MM.1S (cell line): ENCODE data around the gene FZD7.

Source experiments
- DNase-seq: peaks from one replicate; pipeline ENCODE4 v3.0.0-alpha.2; 2015
- H2AFZ ChIP-seq: fragments of 300-600 bp; sonication (generic); 2 replicates; pipeline ENCODE4 v1.6.0; 2016; ENCODE audit warnings: antibody characterized with exemption, low read length
- H3F3A ChIP-seq: fragments of 300-600 bp; sonication (generic); 2 replicates; pipeline ENCODE4 v1.6.1; 2016; ENCODE audit warnings: mild to moderate bottlenecking, antibody characterized with exemption, low read length, moderate library complexity, mixed read lengths; ENCODE audit not compliant: insufficient read depth
- H3K27ac ChIP-seq: fragments of 300-600 bp; sonication (generic); 2 replicates; pipeline ENCODE4 v1.5.1; 2016; ENCODE audit warnings: mild to moderate bottlenecking, low read length
- H3K27me3 ChIP-seq: fragments of 300-600 bp; sonication (generic); replicated peaks from 2 replicates; pipeline ENCODE4 v1.6.0; 2016; ENCODE audit warnings: low read length; ENCODE audit not compliant: insufficient read depth
- H3K36me3 ChIP-seq: fragments of 300-600 bp; sonication (generic); replicated peaks from 2 replicates; pipeline ENCODE4 v1.6.1; 2016; ENCODE audit warnings: mild to moderate bottlenecking, low read length, mixed read lengths; ENCODE audit not compliant: insufficient read depth
- H3K4me1 ChIP-seq: fragments of 300-600 bp; sonication (generic); 2 replicates; pipeline ENCODE4 v1.6.1; 2016; ENCODE audit warnings: low read length, mixed read lengths
- H3K4me2 ChIP-seq: fragments of 300-600 bp; sonication (generic); 2 replicates; pipeline ENCODE4 v1.6.0; 2016; ENCODE audit warnings: low read depth, low read length
- H3K4me3 ChIP-seq: fragments of 300-600 bp; sonication (generic); 2 replicates; pipeline ENCODE4 v1.5.1; 2016; ENCODE audit warnings: low read length, mixed read lengths
- H3K79me2 ChIP-seq: fragments of 300-600 bp; sonication (generic); 2 replicates; pipeline ENCODE4 v1.6.1; 2016; ENCODE audit warnings: mixed run types, low read length, mixed read lengths
- H3K9ac ChIP-seq: fragments of 300-600 bp; sonication (generic); 2 replicates; pipeline ENCODE4 v1.6.1; 2016; ENCODE audit warnings: low read length, mixed read lengths
- H3K9me2 ChIP-seq: fragments of 300-600 bp; sonication (generic); replicated peaks from 2 replicates; pipeline ENCODE4 v1.6.1; 2016; ENCODE audit warnings: mild to moderate bottlenecking, low read length, mixed read lengths; ENCODE audit not compliant: insufficient read depth
- H3K9me3 ChIP-seq: fragments of 300-600 bp; sonication (generic); replicated peaks from 2 replicates; pipeline ENCODE4 v1.6.1; 2016; ENCODE audit warnings: mild to moderate bottlenecking, low read length, mixed read lengths; ENCODE audit not compliant: insufficient read depth
- H4K20me1 ChIP-seq: fragments of 300-600 bp; sonication (generic); 2 replicates; pipeline ENCODE4 v1.6.1; 2016; ENCODE audit warnings: mild to moderate bottlenecking, low read length, moderate library complexity, mixed read lengths; ENCODE audit not compliant: insufficient read depth
- EZH2 ChIP-seq: fragments of 300-600 bp; sonication (generic); optimal IDR thresholded peaks from 2 replicates; pipeline ENCODE3; 2017; ENCODE audit warnings: low read depth, mild to moderate bottlenecking, antibody characterized with exemption, low read length, mixed read lengths
- EZH2phosphoT487 ChIP-seq: fragments of 300-600 bp; sonication (generic); IDR thresholded peaks from 2 replicates; pipeline ENCODE4 v1.6.1; 2018; ENCODE audit warnings: antibody characterized with exemption, low read length
- TF ChIP-seq, protein P1 (sequence below): fragments of 300-600 bp; sonication (generic); IDR thresholded peaks from 2 replicates; pipeline ENCODE4 v1.5.1; 2016; ENCODE audit warnings: antibody characterized with exemption, low read length, mixed read lengths

Gene FZD7

GRCh38 chr2:202040079-202040844 is 6.6 kb downstream of the FZD7 start:
- Histone ChIP-seq H3K4me3 (no peak overlapping the region), H3K9ac (no peak overlapping the region), H3K9me2 (no peaks in the 10 kb centered on the region), H3K4me2 (no peak overlapping the region), H3K79me2 (peaks cover 4% of the 10 kb centered on the region; the same call in 1 of the 2 replicates), H3K27ac (no peak overlapping the region), H2AFZ (no peak overlapping the region), H3K36me3 (no peaks in the 10 kb centered on the region), H4K20me1 (no peaks in the 10 kb centered on the region), H3K27me3 (no peaks in the 10 kb centered on the region), H3K4me1 (no peaks in the 10 kb centered on the region; the same call in 1 of the 2 replicates), H3K9me3 (no peaks in the 10 kb centered on the region), H3F3A (no peaks in the 10 kb centered on the region)
- TF ChIP-seq, protein P1, sequence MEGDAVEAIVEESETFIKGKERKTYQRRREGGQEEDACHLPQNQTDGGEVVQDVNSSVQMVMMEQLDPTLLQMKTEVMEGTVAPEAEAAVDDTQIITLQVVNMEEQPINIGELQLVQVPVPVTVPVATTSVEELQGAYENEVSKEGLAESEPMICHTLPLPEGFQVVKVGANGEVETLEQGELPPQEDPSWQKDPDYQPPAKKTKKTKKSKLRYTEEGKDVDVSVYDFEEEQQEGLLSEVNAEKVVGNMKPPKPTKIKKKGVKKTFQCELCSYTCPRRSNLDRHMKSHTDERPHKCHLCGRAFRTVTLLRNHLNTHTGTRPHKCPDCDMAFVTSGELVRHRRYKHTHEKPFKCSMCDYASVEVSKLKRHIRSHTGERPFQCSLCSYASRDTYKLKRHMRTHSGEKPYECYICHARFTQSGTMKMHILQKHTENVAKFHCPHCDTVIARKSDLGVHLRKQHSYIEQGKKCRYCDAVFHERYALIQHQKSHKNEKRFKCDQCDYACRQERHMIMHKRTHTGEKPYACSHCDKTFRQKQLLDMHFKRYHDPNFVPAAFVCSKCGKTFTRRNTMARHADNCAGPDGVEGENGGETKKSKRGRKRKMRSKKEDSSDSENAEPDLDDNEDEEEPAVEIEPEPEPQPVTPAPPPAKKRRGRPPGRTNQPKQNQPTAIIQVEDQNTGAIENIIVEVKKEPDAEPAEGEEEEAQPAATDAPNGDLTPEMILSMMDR, result no peak
- no peak for TF ChIP-seq EZH2phosphoT487
- no peak for TF ChIP-seq EZH2
- DNase-seq, result no peak

DNA sequence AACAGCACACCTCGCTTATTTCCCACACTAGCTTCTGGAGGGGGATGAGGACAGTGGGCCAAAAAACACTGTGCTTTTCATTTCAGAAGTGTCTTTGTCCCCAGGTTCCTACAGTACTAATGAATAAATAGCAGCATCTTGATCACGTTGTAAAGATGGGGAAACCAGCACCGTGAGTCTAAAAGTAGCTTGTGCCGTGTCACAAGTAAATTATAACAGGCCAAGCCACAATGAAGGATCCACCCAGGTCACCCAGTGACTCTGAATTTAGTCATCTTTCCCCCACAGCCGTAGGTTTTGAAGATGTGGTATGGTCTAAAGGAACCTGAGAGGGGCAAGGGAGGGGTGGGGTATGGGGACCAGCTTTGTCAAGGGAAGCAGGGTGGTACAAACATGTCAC is 8.8 kb downstream of the FZD7 start:
- Histone ChIP-seq H3K4me2 (no peak overlapping the region), H3K27me3 (no peaks in the 10 kb centered on the region), H3K79me2 (no peaks in the 10 kb centered on the region), H3K9ac (no peak overlapping the region), H3K9me2 (no peaks in the 10 kb centered on the region), H4K20me1 (no peaks in the 10 kb centered on the region), H3K27ac (no peak overlapping the region), H3F3A (no peaks in the 10 kb centered on the region), H3K9me3 (no peaks in the 10 kb centered on the region), H3K4me1 (no peaks in the 10 kb centered on the region), H2AFZ (no peak overlapping the region), H3K4me3 (no peak overlapping the region), H3K36me3 (no peaks in the 10 kb centered on the region)
- no peak for DNase-seq
- TF ChIP-seq EZH2, result no peak

DNA sequence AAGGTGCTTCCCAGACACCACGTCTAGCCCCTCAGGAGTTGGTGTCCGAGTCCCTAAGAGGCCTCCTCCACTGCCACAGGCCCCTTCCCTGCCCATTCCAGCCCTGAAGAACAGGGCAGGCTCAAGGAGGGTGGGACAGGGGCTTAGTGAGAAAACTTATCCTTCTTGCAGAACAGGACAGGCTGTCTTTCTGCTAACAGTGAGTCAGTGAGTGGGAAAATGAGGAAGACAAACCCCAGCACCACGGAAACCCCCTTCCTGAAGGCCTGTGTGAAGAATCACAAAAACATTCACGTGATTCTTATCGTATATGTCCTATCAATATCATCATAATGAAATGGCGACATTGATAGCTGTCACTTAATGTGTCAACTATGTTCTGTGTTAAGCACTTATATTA is 9.8 kb downstream of the FZD7 start:
- Histone ChIP-seq H3K9me3 (no peaks in the 10 kb centered on the region), H3F3A (no peaks in the 10 kb centered on the region), H3K27me3 (no peaks in the 10 kb centered on the region), H3K79me2 (no peaks in the 10 kb centered on the region), H3K27ac (no peak overlapping the region), H2AFZ (no peak overlapping the region), H3K4me2 (no peak overlapping the region), H3K9ac (no peak overlapping the region), H3K4me3 (no peak overlapping the region), H3K36me3 (no peaks in the 10 kb centered on the region), H3K4me1 (no peaks in the 10 kb centered on the region), H4K20me1 (no peaks in the 10 kb centered on the region), H3K9me2 (no peaks in the 10 kb centered on the region)
- TF ChIP-seq EZH2, result no peak
- TF ChIP-seq EZH2phosphoT487, result no peak
- TF ChIP-seq, protein P1, result no peak
- no peak for DNase-seq

DNA sequence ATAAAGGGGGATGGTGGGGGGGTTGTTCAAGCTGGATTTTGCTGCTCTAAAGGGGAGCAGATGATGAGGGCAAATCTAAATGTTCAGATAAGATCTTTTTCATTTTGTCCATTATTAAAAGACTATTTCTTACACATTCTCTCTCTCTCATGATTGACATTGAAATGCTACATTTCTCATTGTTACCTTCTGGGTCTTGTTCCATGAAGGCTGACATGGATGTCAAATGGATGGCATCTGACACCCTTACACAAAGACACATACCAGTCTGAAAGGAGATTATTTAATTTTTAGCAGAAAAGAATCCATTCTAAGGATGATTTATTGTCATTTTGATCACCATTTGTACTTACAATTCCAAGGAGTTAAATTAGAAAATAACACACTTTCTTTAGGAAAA is 11.1 kb downstream of the FZD7 start:
- TF ChIP-seq, protein P1, result no peak
- TF ChIP-seq EZH2 (no peak), EZH2phosphoT487 (no peak)
- H3K4me2 ChIP-seq, result no peak overlapping the region

More for the DNA sequence above, 11.1 kb downstream of the FZD7 start:
- Histone ChIP-seq H3K9ac (no peak overlapping the region), H3K36me3 (no peaks in the 10 kb centered on the region), H3K79me2 (no peaks in the 10 kb centered on the region), H2AFZ (no peak overlapping the region), H3K9me3 (no peaks in the 10 kb centered on the region), H3K27ac (no peak overlapping the region), H3K27me3 (no peaks in the 10 kb centered on the region), H4K20me1 (no peaks in the 10 kb centered on the region), H3K4me3 (no peak overlapping the region), H3K9me2 (no peaks in the 10 kb centered on the region), H3K4me1 (no peaks in the 10 kb centered on the region), H3F3A (no peaks in the 10 kb centered on the region)
- DNase-seq, result no peak
